Chondrocyte (in vitro differentiated cells): ENCODE measurements around the gene PCSK7. TPM values are rescaled to one million over a fixed set of nuclear protein-coding genes. Genes with fewer than 3 reads are reported as not detected.

Source experiments
- DNase-seq: peaks from one replicate; pipeline ENCODE4 v3.0.0; 2021; ENCODE audit warnings: mixed read lengths, low spot score
- H3K27ac Mint-ChIP-seq: one replicate; pipeline ENCODE4 v1.8.0; 2021; ENCODE audit warnings: mild to moderate bottlenecking, moderate library complexity, mixed read lengths; ENCODE audit not compliant: unreplicated experiment
- H3K27me3 Mint-ChIP-seq: 2 replicates; pipeline ENCODE4 v1.8.0; 2021; ENCODE audit warnings: low read depth, mixed read lengths
- H3K36me3 Mint-ChIP-seq: 2 replicates; pipeline ENCODE4 v1.8.0; 2021; ENCODE audit warnings: low read depth, mixed read lengths
- H3K4me1 Mint-ChIP-seq: 2 replicates; pipeline ENCODE4 v1.8.0; 2021; ENCODE audit warnings: low read depth, mild to moderate bottlenecking, mixed read lengths
- H3K4me3 Mint-ChIP-seq: one replicate; pipeline ENCODE4 v1.8.0; 2021; ENCODE audit warnings: mild to moderate bottlenecking, moderate library complexity, mixed read lengths; ENCODE audit not compliant: unreplicated experiment
- H3K9me3 Mint-ChIP-seq: 2 replicates; pipeline ENCODE4 v1.8.0; 2021; ENCODE audit warnings: low read depth, mixed read lengths
- CTCF ChIP-seq: fragments of 200-600 bp; sonication (generic); IDR thresholded peaks from 2 replicates; pipeline ENCODE4 v1.5.0; 2021; ENCODE audit warnings: antibody characterized with exemption, mild to moderate bottlenecking, moderate library complexity
- total RNA-seq: library from RNA; stranded (reverse); gene quantifications from 3 replicates; pipeline ENCODE4 v1.2.1, GENCODE V29; 2021

Gene PCSK7
- total RNA-seq, 1 donor from 2014 or later, result 43.0 TPM

GRCh38 chr11:117226388-117227385, 5.2 kb downstream of the PCSK7 start:
- Mint-ChIP-seq H3K27me3 (no peaks in the 10 kb centered on the region), H3K27ac (peak overlapping the region; percentile 65), H3K4me1 (peaks cover 41% of the 10 kb centered on the region), H3K36me3 (peaks cover 12% of the 10 kb centered on the region), H3K9me3 (no peaks in the 10 kb centered on the region), H3K4me3 (no peak overlapping the region)
- DNase-seq, result no peak
- peak; percentile 90 for TF ChIP-seq CTCF

- H3K9me3 Mint-ChIP-seq, result no peaks in the 10 kb centered on the region
- no peak for DNase-seq
- H3K4me1 Mint-ChIP-seq, result peaks cover 41% of the 10 kb centered on the region
- peaks cover 12% of the 10 kb centered on the region for H3K36me3 Mint-ChIP-seq
- no peak overlapping the region for H3K4me3 Mint-ChIP-seq
- H3K27ac Mint-ChIP-seq, result no peak overlapping the region
- H3K27me3 Mint-ChIP-seq, result no peaks in the 10 kb centered on the region
- TF ChIP-seq CTCF, result no peak
These were observed 6.2 kb downstream of the PCSK7 start for GRCh38 chr11:117225553-117226170.

GRCh38 chr11:117223741-117224689, 7.9 kb downstream of the PCSK7 start:
- H3K27me3 Mint-ChIP-seq, result no peaks in the 10 kb centered on the region
- peak overlapping the region; percentile 22 for H3K27ac Mint-ChIP-seq
- no peak for DNase-seq
- peaks cover 41% of the 10 kb centered on the region for H3K4me1 Mint-ChIP-seq
- H3K4me3 Mint-ChIP-seq, result no peak overlapping the region
- H3K9me3 Mint-ChIP-seq, result no peaks in the 10 kb centered on the region
- peaks cover 16% of the 10 kb centered on the region for H3K36me3 Mint-ChIP-seq
- no peak for TF ChIP-seq CTCF

GRCh38 chr11:117222991-117223740, 8.7 kb downstream of the PCSK7 start:
- H3K27ac Mint-ChIP-seq, result peak overlapping the region; percentile 84
- peaks cover 50% of the 10 kb centered on the region for H3K4me1 Mint-ChIP-seq
- DNase-seq, result no peak
- no peak overlapping the region for H3K4me3 Mint-ChIP-seq
- peaks cover 15% of the 10 kb centered on the region for H3K36me3 Mint-ChIP-seq
- H3K9me3 Mint-ChIP-seq, result no peaks in the 10 kb centered on the region
- H3K27me3 Mint-ChIP-seq, result no peaks in the 10 kb centered on the region
- no peak for TF ChIP-seq CTCF
